GM12878 (cell line): Measurements from ENCODE around the gene RIMBP2. TPM values are rescaled to one million over a fixed set of nuclear protein-coding genes. Genes with fewer than 3 reads are reported as not detected.

ENCODE experiments used
- ATAC-seq: fragments of 200-7000 bp; cut with Tn5 transposase; 3 replicates; pipeline ENCODE4 v1.9.1; 2020; ENCODE audit warnings: mild to moderate bottlenecking, moderate library complexity
- BruUV-seq: library from RNA; stranded (reverse); fragments of 400-500 nt; replicated peaks from 2 replicates; lab custom pipeline; 2021; lab: Mats Ljungman, UMichigan
- CTCF ChIA-PET: fragments of 300-600 bp; sonication (Branson Sonifier 250); formaldehyde crosslinking; extraction: SDS; loops from one replicate; lab custom pipeline; 2021; ENCODE audit warnings: inconsistent platforms; lab: Yijun Ruan, JAX
- POLR2A ChIA-PET: fragments of 350-600 bp; formaldehyde crosslinking; extraction: SDS; loops from one replicate; lab custom pipeline; 2021; ENCODE audit warnings: inconsistent platforms; lab: Charles Lee
- RAD21 ChIA-PET: fragments of 300-600 bp; sonication (Branson Sonifier 250); formaldehyde crosslinking; loops from one replicate; lab custom pipeline; 2023; ENCODE audit warnings: antibody characterized with exemption; ENCODE audit not compliant: unreplicated experiment; lab: Charles Lee
- SMC1A ChIA-PET: fragments of 300-600 bp; sonication (Branson Sonifier 250); formaldehyde crosslinking; loops from one replicate; lab custom pipeline; 2023; ENCODE audit not compliant: unreplicated experiment, uncharacterized antibody; lab: Charles Lee
- DNase-seq: peaks from one replicate; pipeline ENCODE4 v3.0.0-alpha.2; 2011; ENCODE audit warnings: low read depth, low spot score
- FAIRE-seq: peaks from 3 replicates; lab custom pipeline; 2011; peaks lifted over from hg19 to GRCh38; lab: Jason Lieb, UNC
- H2AFZ ChIP-seq: 2 replicates; pipeline ENCODE4 v1.6.0; 2011; ENCODE audit warnings: low read depth, low read length, control low read depth; ENCODE audit not compliant: control insufficient read depth
- H3K27ac ChIP-seq: 2 replicates; pipeline ENCODE4 v1.5.1; 2011; ENCODE audit warnings: control low read depth; ENCODE audit not compliant: control insufficient read depth, insufficient read depth
- H3K27me3 ChIP-seq, 2 experiments: replicated peaks in 1 of 2; 2 replicates each; pipeline versions ENCODE4 v1.6.0 to v1.6.1; 2011; ENCODE audit warnings: low read length in 1 of 2; ENCODE audit not compliant: control insufficient read depth in 2 of 2, insufficient read depth in 2 of 2
- H3K36me3 ChIP-seq, 2 experiments: 2 replicates each; pipeline ENCODE4 v1.5.1; 2011; ENCODE audit warnings: low read length in 1 of 2; ENCODE audit not compliant: control insufficient read depth in 2 of 2, insufficient read depth in 2 of 2
- H3K4me1 ChIP-seq: 2 replicates; pipeline ENCODE4 v1.6.1; 2011; ENCODE audit warnings: mild to moderate bottlenecking, low read length, moderate library complexity, mixed read lengths; ENCODE audit not compliant: control insufficient read depth, insufficient read depth
- H3K4me2 ChIP-seq: 2 replicates; pipeline ENCODE4 v1.6.0; 2011; ENCODE audit warnings: control low read depth; ENCODE audit not compliant: control insufficient read depth, insufficient read depth
- H3K4me3 ChIP-seq: fragments of 200-600 bp; sonication (generic); 2 replicates; pipeline ENCODE4 v1.5.1; 2016
- H3K79me2 ChIP-seq: 2 replicates; pipeline ENCODE4 v1.6.0; 2011; ENCODE audit warnings: low read length; ENCODE audit not compliant: control insufficient read depth, insufficient read depth
- H3K9ac ChIP-seq: 2 replicates; pipeline ENCODE4 v1.8.0; 2011; ENCODE audit warnings: low read length, control low read depth, mixed read lengths; ENCODE audit not compliant: control insufficient read depth, insufficient read depth
- H3K9me3 ChIP-seq: replicated peaks from 3 replicates; pipeline ENCODE4 v1.5.1; 2011; ENCODE audit warnings: mild to moderate bottlenecking, low read length; ENCODE audit not compliant: control insufficient read depth, insufficient read depth
- H4K20me1 ChIP-seq: 2 replicates; pipeline ENCODE4 v1.6.0; 2011; ENCODE audit not compliant: control insufficient read depth, insufficient read depth
- ATF7 ChIP-seq: fragments of 450-650 bp; IDR thresholded peaks from 2 replicates; pipeline ENCODE4 v1.6.1; 2016; ENCODE audit warnings: low read depth, mild to moderate bottlenecking
- BHLHE40 ChIP-seq, 2 experiments: fragments of 450-650 bp in 1 of 2; IDR thresholded peaks; 2 replicates each; pipeline ENCODE4 v1.6.1; 2011 to 2017; ENCODE audit warnings: low read depth in 2 of 2, borderline replicate concordance in 1 of 2, improper control_type of control experiment in 1 of 2, low read length in 1 of 2, mild to moderate bottlenecking in 1 of 2
- BRCA1 ChIP-seq: IDR thresholded peaks from 2 replicates; pipeline ENCODE4 v1.6.1; 2011; ENCODE audit warnings: low read depth, low read length, improper control_type of control experiment
- CEBPB ChIP-seq, 2 experiments: fragments of 150-350 bp in 1 of 2; IDR thresholded peaks; 2 replicates each; pipeline ENCODE4 v1.6.1; 2012 to 2014; ENCODE audit warnings: low read depth in 2 of 2, low read length in 2 of 2, borderline replicate concordance in 1 of 2, inconsistent platforms in 1 of 2
- CHD1 ChIP-seq: IDR thresholded peaks from 2 replicates; pipeline ENCODE4 v1.6.1; 2012; ENCODE audit warnings: low read depth, low read length, improper control_type of control experiment
- CREB1 ChIP-seq: IDR thresholded peaks from 2 replicates; pipeline ENCODE4 v1.6.1; 2012; ENCODE audit warnings: low read depth, mild to moderate bottlenecking, inconsistent platforms
- ESRRA ChIP-seq: IDR thresholded peaks from 2 replicates; pipeline ENCODE4 v1.6.1; 2012; ENCODE audit warnings: mild to moderate bottlenecking, low read length, improper control_type of control experiment
- FOXM1 ChIP-seq: IDR thresholded peaks from 2 replicates; pipeline ENCODE4 v1.6.1; 2012; ENCODE audit warnings: low read depth, mild to moderate bottlenecking, inconsistent platforms, low read length, moderate library complexity
- GATAD2B ChIP-seq: fragments of 450-650 bp; conservative IDR thresholded peaks from 2 replicates; pipeline ENCODE4 v1.6.1; 2017; ENCODE audit warnings: low read depth, mild to moderate bottlenecking, moderate library complexity
- HCFC1 ChIP-seq: fragments of 150-350 bp; IDR thresholded peaks from 2 replicates; pipeline ENCODE4 v1.6.1; 2014; ENCODE audit warnings: low read length
- HDGF ChIP-seq: fragments of 450-650 bp; IDR thresholded peaks from 2 replicates; pipeline ENCODE4 v1.6.1; 2016; ENCODE audit warnings: antibody characterized with exemption
- IRF4 ChIP-seq: IDR thresholded peaks from 2 replicates; pipeline ENCODE4 v1.6.1; 2011; ENCODE audit warnings: low read depth, low read length
- NFYB ChIP-seq: IDR thresholded peaks from 2 replicates; pipeline ENCODE4 v1.6.1; 2011; ENCODE audit warnings: low read depth, mild to moderate bottlenecking, low read length, improper control_type of control experiment, moderate library complexity; ENCODE audit not compliant: insufficient read depth
- NR2C2 ChIP-seq: IDR thresholded peaks from 2 replicates; pipeline ENCODE4 v1.6.1; 2011; ENCODE audit warnings: borderline replicate concordance, low read depth; ENCODE audit not compliant: control insufficient read depth, insufficient read length
- RB1 ChIP-seq: fragments of 450-650 bp; formaldehyde crosslinking; IDR thresholded peaks from 2 replicates; pipeline ENCODE4 v1.6.1; 2017; ENCODE audit warnings: mild to moderate bottlenecking, borderline replicate concordance
- SIX5 ChIP-seq: IDR thresholded peaks from 2 replicates; pipeline ENCODE4 v1.6.1; 2011; ENCODE audit warnings: mild to moderate bottlenecking, low read depth, low read length, moderate library complexity; ENCODE audit not compliant: severe bottlenecking
- SP1 ChIP-seq: IDR thresholded peaks from one replicate; pipeline ENCODE4 v1.6.1; 2011; ENCODE audit warnings: low read depth, low read length
- SPI1 ChIP-seq: IDR thresholded peaks from 2 replicates; pipeline ENCODE4 v1.6.1; 2011; ENCODE audit warnings: low read depth, mild to moderate bottlenecking, low read length, moderate library complexity, borderline replicate concordance; ENCODE audit not compliant: insufficient read depth
- SUPT20H ChIP-seq: IDR thresholded peaks from 2 replicates; pipeline ENCODE4 v1.6.1; 2011; ENCODE audit warnings: low read depth, mild to moderate bottlenecking, low read length, moderate library complexity, borderline replicate concordance; ENCODE audit not compliant: control insufficient read depth
- WRNIP1 ChIP-seq: IDR thresholded peaks from 2 replicates; pipeline ENCODE4 v1.6.1; 2011; ENCODE audit warnings: low read depth, low read length, improper control_type of control experiment, borderline replicate concordance
- YBX1 ChIP-seq: fragments of 450-650 bp; IDR thresholded peaks from 2 replicates; pipeline ENCODE4 v1.6.1; 2016; ENCODE audit warnings: antibody characterized with exemption
- WGBS: methylation state at CpG from one replicate; pipeline ENCODE4 v1.1.6; 2016; ENCODE audit warnings: low lambda C conversion rate; ENCODE audit not compliant: insufficient replicate concordance, insufficient coverage; ENCODE audit errors: missing lambda C conversion rate; 5-methylcytosine and 5-hydroxymethylcytosine counted together
- in situ Hi-C: fragments of 300-500 bp; cut with MboI; formaldehyde crosslinking; loops from 9 replicates; pipeline ENCODE4 v1.14.3; 2018; ENCODE audit warnings: mixed read lengths
- intact Hi-C: fragments of 100-400 bp; cut with micrococcal nuclease; formaldehyde crosslinking; loops from one replicate; pipeline ENCODE4 v1.14.2; 2022; ENCODE audit not compliant: unreplicated experiment
- polyA plus RNA-seq, 11 experiments: library from polyadenylated mRNA; depleted of rRNA in 4 of 11; unstranded in 6 of 11; stranded (reverse) in 5 of 11; fragments of >200 nt; fragmentation: Nextera tagmentation in 4 of 11; fragmentation: Illumina TruSeq in 1 of 11; extraction: Ambion mirVana in 4 of 11; extraction: Trizol in 1 of 11; gene quantifications; 1 replicate in 1 of 11; 2 replicates in 10 of 11; pipeline versions ENCODE4 v1.2.1 to v1.2.3, GENCODE V29; 2011 to 2016; ENCODE audit warnings: inconsistent platforms in 2 of 11, missing spikeins in 2 of 11, low read depth in 1 of 11
- total RNA-seq, 4 experiments: library from RNA; depleted of rRNA in 3 of 4; stranded (reverse); fragments of >200 nt in 3 of 4; fragmentation: Illumina TruSeq in 1 of 4; extraction: Trizol in 1 of 4; gene quantifications; 2 replicates each; pipeline versions ENCODE4 v1.2.1 to v1.2.3, GENCODE V29; 2013 to 2021
- TF ChIP-seq, protein P1 (sequence below): fragments of 450-650 bp; IDR thresholded peaks from 2 replicates; pipeline ENCODE4 v1.6.1; 2017; ENCODE audit warnings: mild to moderate bottlenecking, moderate library complexity

RIMBP2 gene
- total and polyA plus RNA-seq, 10 of the 15 experiments (the other 5 are each of a cell fraction or from before 2014, with no cell fraction given): 0.04 to 2.9 (median 0.07) TPM; not detected in 1

DNA sequence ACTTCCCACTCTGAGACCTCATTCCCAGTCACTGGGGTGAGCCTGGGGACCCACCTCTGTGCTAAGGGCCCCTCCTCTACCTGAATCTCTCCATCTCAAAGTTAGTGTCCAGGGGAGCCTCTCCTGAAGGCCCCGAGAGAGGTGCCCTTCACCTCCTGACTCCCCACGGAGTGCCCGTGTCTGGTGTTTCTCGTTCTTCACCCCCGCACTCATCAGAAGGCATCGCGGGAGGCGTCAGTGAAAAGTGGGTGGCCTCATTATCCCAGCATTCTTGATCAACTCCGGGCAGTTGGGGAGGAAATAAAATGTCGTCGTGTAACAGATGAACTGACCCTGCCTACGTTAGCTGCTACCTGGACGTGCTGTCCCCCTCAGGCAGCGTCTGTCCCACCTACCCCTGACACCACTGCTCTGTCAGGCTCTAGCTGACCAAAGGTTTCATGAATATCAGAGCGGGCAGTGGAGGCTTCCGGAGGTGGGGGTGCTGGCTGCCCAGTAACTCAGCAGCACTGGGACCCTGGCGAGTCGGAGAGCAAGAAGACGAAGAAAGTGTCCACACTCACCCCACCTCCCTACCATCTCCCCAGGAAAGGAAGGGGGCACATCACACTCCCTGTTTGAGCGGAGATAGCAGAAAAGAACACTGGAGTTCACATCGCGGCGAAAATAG, 275.6 kb downstream of the RIMBP2 start (continued):
- TF ChIP-seq SUPT20H: no peak
- TF ChIP-seq ESRRA: no peak
- no peak for TF ChIP-seq GATAD2B
- TF ChIP-seq CEBPB (IDR thresholded peaks at IDR 0.05; ENCODE audit: borderline replicate concordance in 1 of 2, low read depth in 2 of 2, low read length in 2 of 2): no peak

DNA sequence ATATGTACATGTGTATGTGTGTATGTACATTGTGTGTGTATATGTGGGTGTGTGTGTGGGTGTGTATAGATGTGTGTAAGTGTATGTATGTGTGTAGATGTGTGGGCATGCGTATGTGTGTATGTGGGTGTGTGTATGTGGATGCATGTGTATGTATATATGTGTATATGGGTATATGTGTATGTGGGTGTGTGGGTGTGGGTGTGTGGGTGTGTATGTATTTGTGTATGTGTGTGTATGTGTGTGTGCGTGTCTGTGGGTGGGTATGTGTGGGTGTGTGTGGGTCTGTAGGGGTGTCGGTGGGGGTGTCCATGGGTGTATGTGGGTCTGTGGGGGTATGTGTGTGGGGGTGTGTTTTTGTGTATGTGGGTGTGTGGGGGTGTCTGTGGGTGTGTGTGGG, 276.8 kb downstream of the RIMBP2 start:
- Histone ChIP-seq H3K4me1 (no peaks in the 10 kb centered on the region), H3K4me2 (no peak overlapping the region), H3K27ac (no peak overlapping the region), H3K27me3 (no peaks in the 10 kb centered on the region), H3K4me3 (no peak overlapping the region), H2AFZ (no peak overlapping the region), H3K9me3 (no peaks in the 10 kb centered on the region; the same call in 2 of the 3 replicates), H3K9ac (no peak overlapping the region), H3K79me2 (no peaks in the 10 kb centered on the region), H4K20me1 (no peaks in the 10 kb centered on the region), H3K36me3 (no peaks in the 10 kb centered on the region)
- no peak for ATAC-seq
- ChIA-PET POLR2A (no interaction called here), SMC1A (no interaction called here), RAD21 (no interaction called here), CTCF (no interaction called here)
- 82% methylated on average over 2 of the region's 3 CpGs for WGBS
- no peak for DNase-seq
- FAIRE-seq: no peak
- TF ChIP-seq CREB1 (no peak), WRNIP1 (no peak), CHD1 (no peak), NFYB (no peak), IRF4 (no peak), HDGF (no peak), SPI1 (no peak), SIX5 (no peak), YBX1 (no peak), SP1 (no peak), RB1 (no peak), BHLHE40 (IDR thresholded peaks at IDR 0.05; ENCODE audit: borderline replicate concordance in 1 of 2, low read depth in 2 of 2, low read length in 1 of 2) (no peak), FOXM1 (no peak), BRCA1 (no peak), ATF7 (no peak), NR2C2 (no peak), HCFC1 (no peak)
- TF ChIP-seq, protein P1, sequence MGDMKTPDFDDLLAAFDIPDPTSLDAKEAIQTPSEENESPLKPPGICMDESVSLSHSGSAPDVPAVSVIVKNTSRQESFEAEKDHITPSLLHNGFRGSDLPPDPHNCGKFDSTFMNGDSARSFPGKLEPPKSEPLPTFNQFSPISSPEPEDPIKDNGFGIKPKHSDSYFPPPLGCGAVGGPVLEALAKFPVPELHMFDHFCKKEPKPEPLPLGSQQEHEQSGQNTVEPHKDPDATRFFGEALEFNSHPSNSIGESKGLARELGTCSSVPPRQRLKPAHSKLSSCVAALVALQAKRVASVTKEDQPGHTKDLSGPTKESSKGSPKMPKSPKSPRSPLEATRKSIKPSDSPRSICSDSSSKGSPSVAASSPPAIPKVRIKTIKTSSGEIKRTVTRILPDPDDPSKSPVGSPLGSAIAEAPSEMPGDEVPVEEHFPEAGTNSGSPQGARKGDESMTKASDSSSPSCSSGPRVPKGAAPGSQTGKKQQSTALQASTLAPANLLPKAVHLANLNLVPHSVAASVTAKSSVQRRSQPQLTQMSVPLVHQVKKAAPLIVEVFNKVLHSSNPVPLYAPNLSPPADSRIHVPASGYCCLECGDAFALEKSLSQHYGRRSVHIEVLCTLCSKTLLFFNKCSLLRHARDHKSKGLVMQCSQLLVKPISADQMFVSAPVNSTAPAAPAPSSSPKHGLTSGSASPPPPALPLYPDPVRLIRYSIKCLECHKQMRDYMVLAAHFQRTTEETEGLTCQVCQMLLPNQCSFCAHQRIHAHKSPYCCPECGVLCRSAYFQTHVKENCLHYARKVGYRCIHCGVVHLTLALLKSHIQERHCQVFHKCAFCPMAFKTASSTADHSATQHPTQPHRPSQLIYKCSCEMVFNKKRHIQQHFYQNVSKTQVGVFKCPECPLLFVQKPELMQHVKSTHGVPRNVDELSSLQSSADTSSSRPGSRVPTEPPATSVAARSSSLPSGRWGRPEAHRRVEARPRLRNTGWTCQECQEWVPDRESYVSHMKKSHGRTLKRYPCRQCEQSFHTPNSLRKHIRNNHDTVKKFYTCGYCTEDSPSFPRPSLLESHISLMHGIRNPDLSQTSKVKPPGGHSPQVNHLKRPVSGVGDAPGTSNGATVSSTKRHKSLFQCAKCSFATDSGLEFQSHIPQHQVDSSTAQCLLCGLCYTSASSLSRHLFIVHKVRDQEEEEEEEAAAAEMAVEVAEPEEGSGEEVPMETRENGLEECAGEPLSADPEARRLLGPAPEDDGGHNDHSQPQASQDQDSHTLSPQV: no peak
- in situ Hi-C loops: no loop called here
- no TSS peak for BruUV-seq
- intact Hi-C loops: no loop called here
